ENCODE results near the gene ADGRL3.

DNA sequence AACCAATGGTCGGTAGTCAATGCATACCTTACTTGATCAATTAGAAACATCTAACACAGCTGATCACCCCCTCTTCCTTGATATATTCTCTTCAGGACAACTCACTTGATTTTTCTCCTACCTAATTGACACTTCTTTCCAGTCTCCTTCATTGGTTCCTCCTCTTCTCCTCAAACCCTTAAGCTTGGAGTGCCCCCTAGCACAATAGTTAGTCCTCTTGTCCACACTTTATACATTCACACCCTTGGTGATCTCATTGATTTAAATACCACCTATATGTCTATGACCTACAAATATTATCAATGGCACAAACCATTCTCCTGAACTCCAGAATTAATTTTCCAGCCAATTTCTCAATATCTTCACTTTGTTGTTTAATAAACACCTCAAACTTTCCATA is 724.0 kb downstream of the ADGRL3 start:
- TF ChIP-seq, protein P1, sequence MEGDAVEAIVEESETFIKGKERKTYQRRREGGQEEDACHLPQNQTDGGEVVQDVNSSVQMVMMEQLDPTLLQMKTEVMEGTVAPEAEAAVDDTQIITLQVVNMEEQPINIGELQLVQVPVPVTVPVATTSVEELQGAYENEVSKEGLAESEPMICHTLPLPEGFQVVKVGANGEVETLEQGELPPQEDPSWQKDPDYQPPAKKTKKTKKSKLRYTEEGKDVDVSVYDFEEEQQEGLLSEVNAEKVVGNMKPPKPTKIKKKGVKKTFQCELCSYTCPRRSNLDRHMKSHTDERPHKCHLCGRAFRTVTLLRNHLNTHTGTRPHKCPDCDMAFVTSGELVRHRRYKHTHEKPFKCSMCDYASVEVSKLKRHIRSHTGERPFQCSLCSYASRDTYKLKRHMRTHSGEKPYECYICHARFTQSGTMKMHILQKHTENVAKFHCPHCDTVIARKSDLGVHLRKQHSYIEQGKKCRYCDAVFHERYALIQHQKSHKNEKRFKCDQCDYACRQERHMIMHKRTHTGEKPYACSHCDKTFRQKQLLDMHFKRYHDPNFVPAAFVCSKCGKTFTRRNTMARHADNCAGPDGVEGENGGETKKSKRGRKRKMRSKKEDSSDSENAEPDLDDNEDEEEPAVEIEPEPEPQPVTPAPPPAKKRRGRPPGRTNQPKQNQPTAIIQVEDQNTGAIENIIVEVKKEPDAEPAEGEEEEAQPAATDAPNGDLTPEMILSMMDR (IDR thresholded peaks at IDR 0.05), result no peak
- TF ChIP-seq POLR2A (IDR thresholded peaks at IDR 0.05), result no peak
